ENCODE results near the gene CTRL.
"Not testable (repeated sequence)": the region's sequence is repeated elsewhere in the genome, so short reads cannot be mapped to it uniquely, and the experiment has no call there.

Gene CTRL

GRCh38 chr16:67924140-67924906, 7.3 kb downstream of the CTRL start:
- FAIRE-seq = no peak

DNA sequence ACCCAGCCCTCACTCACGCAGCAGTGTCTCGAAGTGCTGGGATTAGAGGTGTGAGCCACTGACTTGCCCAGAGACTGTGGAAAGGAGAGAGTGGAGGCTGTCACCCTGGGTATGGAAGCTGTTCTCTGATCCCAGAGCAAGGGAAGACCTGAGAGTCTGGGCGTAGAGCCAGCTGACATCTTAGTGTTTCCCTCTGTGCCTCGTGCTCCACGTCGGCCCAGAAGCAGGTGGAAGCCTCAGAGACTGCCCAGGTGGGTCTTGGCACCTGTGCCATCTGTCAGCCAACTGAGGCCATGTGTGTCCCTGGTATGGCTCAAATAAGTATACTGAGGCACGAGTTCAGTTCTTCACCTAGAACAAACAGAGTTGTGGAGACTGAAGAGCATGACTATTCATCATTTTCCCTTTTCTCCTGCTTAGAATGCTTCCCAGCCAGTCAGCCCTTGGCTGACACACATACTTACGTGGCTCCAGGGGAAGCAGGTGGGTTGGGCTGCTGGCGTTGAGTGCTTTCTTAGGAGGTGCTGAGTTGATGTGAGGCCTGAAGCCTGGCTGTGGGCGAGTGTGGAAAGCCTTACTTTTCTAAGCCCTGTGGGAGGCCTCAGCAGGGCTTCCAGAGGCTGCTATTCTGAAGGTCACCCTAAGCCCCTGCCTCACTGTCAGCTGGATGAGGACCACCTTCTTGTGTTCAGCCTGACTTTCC, 8.1 kb downstream of the CTRL start:
- FAIRE-seq (no peak), DNase-seq (ENCODE audit: low spot score) (no peak)

More at GRCh38 chr16:67924140-67924906, 7.3 kb downstream of the CTRL start:
- DNase-seq (ENCODE audit: low spot score) = no peak

DNA sequence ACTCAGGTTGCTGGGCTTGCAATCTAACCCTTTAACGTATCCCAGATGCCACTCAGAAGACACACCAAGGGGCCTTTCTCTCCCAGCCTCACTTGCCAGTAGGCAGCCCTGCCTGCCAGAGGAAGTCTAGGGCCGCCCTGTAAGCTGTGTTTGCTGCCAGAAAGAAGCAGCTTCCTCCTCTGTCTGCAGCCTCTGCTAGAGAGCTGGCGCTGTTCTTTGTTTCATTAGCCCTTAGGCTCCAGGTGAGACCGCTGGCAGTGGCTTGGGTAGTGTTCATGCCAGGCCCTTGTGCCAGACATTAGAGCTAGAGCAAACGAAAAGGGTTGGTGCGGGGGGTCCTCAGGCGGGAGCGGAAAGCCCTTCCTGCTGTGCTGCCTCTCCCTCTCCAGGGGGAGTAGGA, 8.9 kb downstream of the CTRL start:
- DNase-seq (ENCODE audit: low spot score) (no peak), FAIRE-seq (no peak)

DNA sequence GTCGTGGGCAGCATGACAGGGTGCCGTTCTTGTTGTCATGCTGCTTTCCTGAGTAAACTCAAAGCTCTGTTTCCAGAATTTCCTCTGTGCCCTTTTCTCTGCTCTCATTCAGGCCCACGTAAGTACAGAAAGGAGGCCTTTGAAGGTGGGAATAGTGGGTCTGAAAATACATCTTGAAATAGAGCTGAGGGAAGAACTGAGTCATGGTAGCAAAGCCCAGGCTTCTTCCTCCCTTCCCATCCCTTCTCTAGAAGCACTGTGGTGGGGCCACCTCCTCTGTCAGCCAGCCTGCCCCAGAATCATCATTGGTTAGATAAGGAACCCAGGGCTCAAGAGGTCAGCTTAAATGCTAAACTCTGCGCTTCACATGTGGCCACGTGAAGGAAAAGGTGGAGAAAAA, 9.4 kb downstream of the CTRL start:
- FAIRE-seq = no peak
- DNase-seq (ENCODE audit: low spot score) = no peak

GRCh38 chr16:67919622-67920221, 11.9 kb downstream of the CTRL start:
- FAIRE-seq = no peak
- no peak for DNase-seq (ENCODE audit: low spot score)

DNA sequence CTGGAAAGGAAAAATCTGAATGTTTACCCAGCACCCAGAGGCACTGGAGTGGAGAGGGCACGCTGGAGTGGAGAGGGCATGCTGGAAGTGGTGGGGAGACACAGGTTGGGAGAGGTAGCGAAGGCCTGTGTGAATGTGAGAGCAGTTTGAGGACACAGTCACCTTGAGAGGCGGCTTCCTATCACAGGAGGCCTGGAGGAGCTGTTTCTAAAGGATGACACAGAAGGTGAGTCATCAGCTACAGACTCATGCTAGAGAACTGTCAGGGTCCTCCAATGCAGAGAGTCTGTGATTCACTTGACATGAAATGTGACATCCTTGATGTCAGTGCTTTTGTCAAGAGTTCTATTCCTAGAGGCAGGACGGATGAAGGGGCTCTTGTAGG, 13.8 kb downstream of the CTRL start:
- FAIRE-seq = peak; percentile 76
- peak; percentile 82 for DNase-seq (ENCODE audit: low spot score)

- DNase-seq (ENCODE audit: low spot score) (no peak), FAIRE-seq (no peak)
Observed at GRCh38 chr16:67917140-67917851, 14.4 kb downstream of the CTRL start.

- FAIRE-seq = no peak
- DNase-seq (ENCODE audit: low spot score) = no peak
Observed at GRCh38 chr16:67915831-67916723, 15.6 kb downstream of the CTRL start.

- DNase-seq (ENCODE audit: low spot score); FAIRE-seq: not testable (repeated sequence)
Observed at GRCh38 chr16:67915496-67915769, 16.2 kb downstream of the CTRL start.

DNA sequence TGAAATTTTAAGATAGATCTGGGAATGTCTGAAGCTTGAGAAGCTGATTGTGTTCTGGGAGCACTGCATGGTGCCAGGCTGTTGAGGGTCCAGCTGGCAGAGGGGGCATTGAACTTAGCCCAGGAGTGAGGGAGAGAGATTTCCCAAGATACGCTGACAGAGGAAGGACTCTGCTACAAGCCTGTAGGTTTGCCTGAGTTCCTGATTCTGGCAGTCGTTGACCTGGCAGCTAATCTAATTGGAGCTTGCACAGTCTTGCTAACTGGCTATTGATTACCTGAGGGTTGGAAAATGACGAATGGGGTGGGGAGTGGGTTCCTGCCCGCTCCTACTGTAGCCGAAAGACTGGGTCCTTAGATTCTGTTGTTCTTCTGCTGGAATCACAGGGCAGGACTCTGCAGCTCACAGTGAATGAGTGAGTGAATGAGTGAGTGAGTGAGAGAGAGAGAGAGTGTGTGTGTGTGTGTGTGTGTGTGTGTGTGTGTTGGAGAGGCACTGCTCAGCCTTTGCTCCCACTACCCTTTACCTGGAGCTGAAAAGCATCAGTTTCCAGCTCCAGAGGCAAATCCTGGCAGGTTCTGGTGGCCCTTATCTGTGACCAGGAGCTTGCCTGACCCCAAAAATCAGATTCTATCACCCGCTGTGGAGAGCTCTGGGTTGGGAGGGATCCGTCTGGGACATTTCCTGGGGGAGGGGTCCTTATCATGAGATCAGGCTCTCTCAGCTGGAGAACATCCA, 16.7 kb downstream of the CTRL start:
- no peak for DNase-seq (ENCODE audit: low spot score)
- no peak for FAIRE-seq

DNA sequence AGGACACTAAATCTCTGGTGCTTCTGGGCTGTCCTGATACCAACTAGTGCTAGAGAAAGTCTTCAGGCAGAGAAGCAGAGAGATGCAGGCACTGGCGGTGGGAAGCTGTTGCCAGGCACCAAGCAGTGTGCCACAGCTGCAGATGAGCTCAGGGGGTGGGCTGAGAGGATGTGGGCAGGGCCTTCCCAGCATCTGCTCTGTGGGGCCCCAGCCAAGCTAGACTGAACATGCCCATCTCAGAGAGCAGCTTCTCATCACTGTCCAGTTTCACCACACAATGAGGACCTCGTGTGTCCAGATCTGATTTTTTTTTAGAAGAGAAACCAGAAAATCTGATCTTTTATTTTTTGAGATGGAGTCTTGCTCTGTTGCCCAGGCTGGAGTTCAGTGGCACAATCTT, 21.5 kb downstream of the CTRL start:
- DNase-seq (ENCODE audit: low spot score) (no peak), FAIRE-seq (no peak)

DNA sequence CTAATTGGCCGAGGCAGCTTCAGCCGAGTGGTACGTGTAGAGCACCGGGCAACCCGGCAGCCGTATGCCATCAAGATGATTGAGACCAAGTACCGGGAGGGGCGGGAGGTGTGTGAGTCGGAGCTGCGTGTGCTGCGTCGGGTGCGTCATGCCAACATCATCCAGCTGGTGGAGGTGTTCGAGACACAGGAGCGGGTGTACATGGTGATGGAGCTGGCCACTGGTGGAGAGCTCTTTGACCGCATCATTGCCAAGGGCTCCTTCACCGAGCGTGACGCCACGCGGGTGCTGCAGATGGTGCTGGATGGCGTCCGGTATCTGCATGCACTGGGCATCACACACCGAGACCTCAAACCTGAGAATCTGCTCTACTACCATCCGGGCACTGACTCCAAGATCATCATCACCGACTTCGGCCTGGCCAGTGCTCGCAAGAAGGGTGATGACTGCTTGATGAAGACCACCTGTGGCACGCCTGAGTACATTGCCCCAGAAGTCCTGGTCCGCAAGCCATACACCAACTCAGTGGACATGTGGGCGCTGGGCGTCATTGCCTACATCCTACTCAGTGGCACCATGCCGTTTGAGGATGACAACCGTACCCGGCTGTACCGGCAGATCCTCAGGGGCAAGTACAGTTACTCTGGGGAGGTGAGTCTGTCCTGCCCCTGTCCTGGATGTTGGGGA, 22.5 kb downstream of the CTRL start:
- FAIRE-seq (no peak), DNase-seq (ENCODE audit: low spot score) (no peak)

- FAIRE-seq = no peak
Observed at GRCh38 chr16:67907397-67908180, 24.1 kb downstream of the CTRL start.

DNA sequence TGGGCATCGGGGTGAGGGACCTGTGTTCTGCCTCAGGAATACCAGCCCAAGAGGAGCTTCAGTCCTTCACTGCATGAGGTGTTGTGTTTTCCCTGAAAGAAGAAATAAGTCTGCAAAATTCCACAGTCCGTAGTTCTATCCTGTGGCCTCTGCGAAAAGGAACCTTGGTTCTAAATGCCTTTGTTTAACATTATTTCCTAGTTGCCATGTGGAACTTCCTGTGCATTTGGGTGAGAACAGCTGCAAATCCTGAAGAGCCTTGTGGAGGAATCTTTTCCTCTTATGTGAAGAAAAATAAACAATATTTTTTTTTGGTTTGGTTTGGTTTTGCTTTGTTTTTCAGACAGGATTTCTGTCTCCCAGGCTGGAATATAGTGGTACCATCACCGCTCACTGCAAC, 28.8 kb downstream of the CTRL start:
- no peak for FAIRE-seq
- DNase-seq (ENCODE audit: low spot score) = no peak

More at GRCh38 chr16:67907397-67908180, 24.1 kb downstream of the CTRL start:
- no peak for DNase-seq (ENCODE audit: low spot score)

DNA sequence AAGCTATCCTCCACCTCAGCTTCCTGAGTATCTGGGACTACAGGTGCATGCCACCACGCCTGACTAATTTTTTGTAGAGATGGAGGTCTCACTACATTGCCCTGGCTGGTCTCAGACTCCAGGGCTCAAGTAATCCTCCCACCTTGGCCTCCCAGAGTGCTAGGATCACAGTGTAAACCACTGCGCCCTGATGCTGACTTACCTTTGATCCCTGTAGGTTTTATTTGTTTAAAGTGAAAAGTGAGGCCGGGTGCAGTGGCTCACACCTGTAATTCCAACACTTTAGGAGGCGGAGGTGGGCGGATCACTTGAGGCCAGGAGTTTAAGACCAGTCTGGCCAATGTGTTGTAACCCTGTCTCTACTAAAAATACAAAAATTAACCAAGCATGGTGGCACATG, 29.9 kb downstream of the CTRL start:
- FAIRE-seq (no peak), DNase-seq (ENCODE audit: low spot score) (no peak)

DNA sequence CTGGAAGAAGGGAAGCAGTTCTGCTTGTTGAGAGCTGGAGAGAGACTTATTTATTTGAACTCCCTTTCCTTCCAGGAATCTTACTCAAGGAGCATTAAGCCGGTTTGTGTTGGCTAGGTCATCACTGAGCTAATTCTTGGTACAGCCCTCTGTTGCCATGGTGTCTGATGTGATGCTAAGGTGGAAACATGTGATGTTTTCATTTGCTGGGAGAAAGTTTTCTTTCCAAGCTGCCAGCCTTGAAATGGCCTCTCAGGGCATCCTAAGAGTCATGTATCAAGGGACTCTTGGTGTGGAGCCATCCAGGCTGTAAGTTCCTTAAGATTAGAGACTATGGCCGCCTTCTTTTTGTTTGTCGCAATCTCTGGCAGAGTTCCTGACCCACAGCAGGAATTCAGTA, 34.4 kb downstream of the CTRL start:
- FAIRE-seq = no peak

GRCh38 chr16:67893743-67894399, 37.8 kb downstream of the CTRL start:
- FAIRE-seq (no peak), DNase-seq (ENCODE audit: low spot score) (peak; percentile 21)

More for the DNA sequence above, 34.4 kb downstream of the CTRL start:
- DNase-seq (ENCODE audit: low spot score) = no peak
